Endothelial cell of umbilical vein (primary cell): ENCODE measurements around the gene DIP2C.

ENCODE experiments used
- EZH2 ChIP-seq: IDR thresholded peaks from 2 replicates; pipeline ENCODE4 v1.6.1; 2012; ENCODE audit warnings: borderline replicate concordance, low read depth, mild to moderate bottlenecking, moderate library complexity, low read length, inconsistent platforms; ENCODE audit not compliant: severe bottlenecking
- POLR2A ChIP-seq: IDR thresholded peaks from 2 replicates; pipeline ENCODE4 v1.6.1; 2012; ENCODE audit warnings: low read depth, mild to moderate bottlenecking, control low read depth, low read length
- TF ChIP-seq, protein P1 (sequence below), 2 donors: IDR thresholded peaks; 1 replicate in 1 of 2; 2 replicates in 1 of 2; pipeline ENCODE4 v1.5.1; 2011; ENCODE audit warnings: low read length in 2 of 2, mild to moderate bottlenecking in 2 of 2, moderate library complexity in 2 of 2, control low read depth in 1 of 2, inconsistent platforms in 1 of 2, low read depth in 1 of 2; ENCODE audit not compliant: insufficient read depth in 1 of 2; ENCODE audit errors: extremely low read depth in 1 of 2

- TF ChIP-seq, protein P1, sequence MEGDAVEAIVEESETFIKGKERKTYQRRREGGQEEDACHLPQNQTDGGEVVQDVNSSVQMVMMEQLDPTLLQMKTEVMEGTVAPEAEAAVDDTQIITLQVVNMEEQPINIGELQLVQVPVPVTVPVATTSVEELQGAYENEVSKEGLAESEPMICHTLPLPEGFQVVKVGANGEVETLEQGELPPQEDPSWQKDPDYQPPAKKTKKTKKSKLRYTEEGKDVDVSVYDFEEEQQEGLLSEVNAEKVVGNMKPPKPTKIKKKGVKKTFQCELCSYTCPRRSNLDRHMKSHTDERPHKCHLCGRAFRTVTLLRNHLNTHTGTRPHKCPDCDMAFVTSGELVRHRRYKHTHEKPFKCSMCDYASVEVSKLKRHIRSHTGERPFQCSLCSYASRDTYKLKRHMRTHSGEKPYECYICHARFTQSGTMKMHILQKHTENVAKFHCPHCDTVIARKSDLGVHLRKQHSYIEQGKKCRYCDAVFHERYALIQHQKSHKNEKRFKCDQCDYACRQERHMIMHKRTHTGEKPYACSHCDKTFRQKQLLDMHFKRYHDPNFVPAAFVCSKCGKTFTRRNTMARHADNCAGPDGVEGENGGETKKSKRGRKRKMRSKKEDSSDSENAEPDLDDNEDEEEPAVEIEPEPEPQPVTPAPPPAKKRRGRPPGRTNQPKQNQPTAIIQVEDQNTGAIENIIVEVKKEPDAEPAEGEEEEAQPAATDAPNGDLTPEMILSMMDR (IDR thresholded peaks at IDR 0.05; ENCODE audit: extremely low read depth in 1 of 2, insufficient read depth in 1 of 2, low read depth in 1 of 2, low read length in 2 of 2) = no peak
- TF ChIP-seq EZH2 (no peak), POLR2A (no peak)
Measured at GRCh38 chr10:343231-344220, 345.9 kb downstream of the DIP2C start.
